Thyroid gland (tissue), 4 donors: Measurements from ENCODE around the gene USP46.

Experiments used
- CTCF ChIP-seq, 6 experiments: fragments of 200-600 bp in 3 of 6; fragments of 450-650 bp in 3 of 6; sonication (generic) in 3 of 6; IDR thresholded peaks; one replicate each; pipeline ENCODE4 v1.5.1; 2016 to 2019; ENCODE audit warnings: antibody characterized with exemption in 6 of 6, mild to moderate bottlenecking in 2 of 6, inconsistent platforms in 1 of 6, moderate library complexity in 1 of 6
- POLR2A ChIP-seq, 2 donors: fragments of 450-650 bp; IDR thresholded peaks; one replicate each; pipeline ENCODE4 v1.6.1; 2017; ENCODE audit warnings: antibody characterized with exemption in 2 of 2, mild to moderate bottlenecking in 2 of 2, moderate library complexity in 1 of 2

- TF ChIP-seq CTCF (IDR thresholded peaks at IDR 0.05): no peak
- TF ChIP-seq POLR2A (IDR thresholded peaks at IDR 0.05): no peak
Measured at GRCh38 chr4:52621567-52621966, 37.5 kb downstream of the USP46 start.
